ENCODE results near the gene ALOX12. TPM values are rescaled to one million over a fixed set of nuclear protein-coding genes. Genes with fewer than 3 reads are reported as not detected.

The ALOX12 gene
- total RNA-seq = not detected in 2 replicates

GRCh38 chr17:6995500-6996255 lies at the start of gene ALOX12:
Gene ALOX12 (plus strand): TSS chr17:6996049. CDS start chr17:6996118, 69 bp downstream.

GRCh38 chr17:7022781-7023571 lies 27.1 kb downstream of the ALOX12 start, which contains the start of gene BCL6B:
Gene BCL6B (plus strand): TSS chr17:7023050. CDS start chr17:7023672, 622 bp downstream.

GRCh38 chr17:7035591-7036368 lies 39.9 kb downstream of the ALOX12 start, which contains the start of gene SLC16A13:
Gene SLC16A13 (plus strand): TSS chr17:7036015. CDS start chr17:7036383, 368 bp downstream.

GRCh38 chr17:7043497-7044198 lies 47.8 kb downstream of the ALOX12 start, which contains the start of gene SLC16A11:
Gene SLC16A11 (minus strand): TSS chr17:7044092. CDS start chr17:7043513, 579 bp downstream.

Small RNA genes lying within 50 kb of the gene (small RNA-seq; reads per million reads assigned to genes)
- gene AC120057.1 = 0.34 reads per million, percentile 14 among the genes with 10 or more reads in this experiment

Other genes with a start within 250 kb of the ALOX12 start
- 2.0 and 2.3 TPM in 2 replicates for gene XAF1, start 240.0 kb upstream of the ALOX12 start, total RNA-seq
- 0.19 and 5.9 TPM in 2 replicates for gene FBXO39, start 219.8 kb upstream of the ALOX12 start, total RNA-seq
- not detected in 2 replicates for gene TEKT1, start 164.3 kb upstream of the ALOX12 start, total RNA-seq
- gene RNASEK, start 16.6 kb downstream of the ALOX12 start, total RNA-seq = 52.9 and 85.6 TPM in 2 replicates
- 171 and 175 TPM in 2 replicates for gene BCL6B, start 27.0 kb downstream of the ALOX12 start, total RNA-seq
- gene SLC16A13, start 40.0 kb downstream of the ALOX12 start, total RNA-seq = 2.0 TPM in 2 replicates
- 0.48 and 0.98 TPM in 2 replicates for gene SLC16A11, start 48.0 kb downstream of the ALOX12 start, total RNA-seq
- 0.19 TPM in 1 of 2 replicates, not detected in the other for gene CLEC10A, start 84.2 kb downstream of the ALOX12 start, total RNA-seq
- not detected in 2 replicates for gene ASGR2, start 118.8 kb downstream of the ALOX12 start, total RNA-seq
- 10.3 and 10.8 TPM in 2 replicates for gene ASGR1, start 183.3 kb downstream of the ALOX12 start, total RNA-seq
- gene DLG4, start 223.8 kb downstream of the ALOX12 start, total RNA-seq = 10.7 and 23.5 TPM in 2 replicates
- gene ACADVL, start 223.9 kb downstream of the ALOX12 start, total RNA-seq = 200 and 286 TPM in 2 replicates
- 54.3 and 57.8 TPM in 2 replicates for gene DVL2, start 238.5 kb downstream of the ALOX12 start, total RNA-seq
- 57.2 and 58.5 TPM in 2 replicates for gene PHF23, start 243.4 kb downstream of the ALOX12 start, total RNA-seq
- gene GABARAP, start 246.4 kb downstream of the ALOX12 start, total RNA-seq = 229 and 455 TPM in 2 replicates

Data from vein endothelial cell (primary cell).